Trophoblast cell (in vitro differentiated cells and primary cell): Measurements from ENCODE around the gene RGS1.

Experiments used
- DNase-seq, 2 donors: peaks; one replicate each; pipeline ENCODE4 v3.0.0-alpha.2; 2016
- H2AFZ ChIP-seq: 2 replicates; pipeline ENCODE4 v1.6.1; 2013; ENCODE audit warnings: low read length, moderate library complexity, mild to moderate bottlenecking; ENCODE audit not compliant: insufficient read depth, poor library complexity
- H2AK5ac ChIP-seq: 2 replicates; pipeline ENCODE4 v1.6.1; 2013; ENCODE audit warnings: mild to moderate bottlenecking, low read length
- H2BK120ac ChIP-seq: 2 replicates; pipeline ENCODE4 v1.6.1; 2013; ENCODE audit warnings: low read length, mild to moderate bottlenecking, moderate library complexity; ENCODE audit not compliant: insufficient read depth, poor library complexity
- H2BK12ac ChIP-seq: 2 replicates; pipeline ENCODE4 v1.6.1; 2013; ENCODE audit warnings: mild to moderate bottlenecking, low read length, moderate library complexity
- H2BK5ac ChIP-seq: 2 replicates; pipeline ENCODE4 v1.6.1; 2013; ENCODE audit warnings: low read length, low read depth, moderate library complexity, mild to moderate bottlenecking; ENCODE audit not compliant: poor library complexity
- H3K14ac ChIP-seq: 2 replicates; pipeline ENCODE4 v1.6.1; 2013; ENCODE audit warnings: mild to moderate bottlenecking, low read length
- H3K18ac ChIP-seq: 2 replicates; pipeline ENCODE4 v1.6.1; 2013; ENCODE audit warnings: mild to moderate bottlenecking, low read length
- H3K23ac ChIP-seq: 2 replicates; pipeline ENCODE4 v1.6.1; 2013; ENCODE audit warnings: low read length
- H3K27ac ChIP-seq: 2 replicates; pipeline ENCODE4 v1.5.1; 2013; ENCODE audit warnings: low read depth, mild to moderate bottlenecking, inconsistent platforms, low read length, moderate library complexity
- H3K27me3 ChIP-seq: 2 replicates; pipeline ENCODE4 v1.6.1; 2013; ENCODE audit warnings: inconsistent platforms, mild to moderate bottlenecking, low read length, moderate library complexity; ENCODE audit not compliant: insufficient read depth
- H3K36me3 ChIP-seq, 2 experiments: 1 replicate in 1 of 2; 2 replicates in 1 of 2; pipeline ENCODE4 v1.6.1; 2013; ENCODE audit warnings: low read length in 2 of 2, mild to moderate bottlenecking in 2 of 2, moderate library complexity in 1 of 2; ENCODE audit not compliant: insufficient read depth in 2 of 2, control insufficient read depth in 1 of 2
- H3K4ac ChIP-seq: 2 replicates; pipeline ENCODE4 v1.6.1; 2013; ENCODE audit warnings: low read depth, mild to moderate bottlenecking, low read length, moderate library complexity
- H3K4me1 ChIP-seq, 2 experiments: 1 replicate in 1 of 2; 2 replicates in 1 of 2; pipeline ENCODE4 v1.6.1; 2013; ENCODE audit warnings: low read length in 2 of 2, mild to moderate bottlenecking in 2 of 2, moderate library complexity in 1 of 2; ENCODE audit not compliant: insufficient read depth in 2 of 2, control insufficient read depth in 1 of 2
- H3K4me2 ChIP-seq: 2 replicates; pipeline ENCODE4 v1.6.1; 2013; ENCODE audit warnings: inconsistent platforms, mild to moderate bottlenecking, low read length, moderate library complexity
- H3K4me3 ChIP-seq: 2 replicates; pipeline ENCODE4 v1.5.1; 2013; ENCODE audit warnings: mild to moderate bottlenecking, low read depth, low read length, inconsistent platforms
- H3K79me1 ChIP-seq: one replicate; pipeline ENCODE4 v1.6.1; 2013; ENCODE audit warnings: low read length
- H3K79me2 ChIP-seq: 2 replicates; pipeline ENCODE4 v1.6.1; 2013; ENCODE audit warnings: low read length, mild to moderate bottlenecking; ENCODE audit not compliant: control insufficient read depth, insufficient read depth, poor library complexity
- H3K9ac ChIP-seq: 2 replicates; pipeline ENCODE4 v1.6.1; 2013; ENCODE audit warnings: mild to moderate bottlenecking, low read length
- H3K9me3 ChIP-seq: 2 replicates; pipeline ENCODE4 v1.6.1; 2013; ENCODE audit warnings: low read depth, mild to moderate bottlenecking, control low read depth, inconsistent platforms, low read length; ENCODE audit not compliant: insufficient read depth
- H4K12ac ChIP-seq: 2 replicates; pipeline ENCODE4 v1.6.1; 2013; ENCODE audit warnings: low read depth, mild to moderate bottlenecking, low read length, moderate library complexity
- H4K8ac ChIP-seq: 2 replicates; pipeline ENCODE4 v1.6.1; 2013; ENCODE audit warnings: low read depth, mild to moderate bottlenecking, low read length, moderate library complexity
- H4K91ac ChIP-seq: one replicate; pipeline ENCODE4 v1.6.1; 2013; ENCODE audit warnings: low read depth, mild to moderate bottlenecking, low read length, moderate library complexity
- WGBS: extraction: QIAGEN DNeasy Blood & Tissue Kit; methylation state at CpG from one replicate; pipeline ENCODE4 v1.1.7; 2013; ENCODE audit warnings: missing lambda C conversion rate; ENCODE audit not compliant: insufficient read length, insufficient coverage; ENCODE audit errors: extremely low coverage; 5-methylcytosine and 5-hydroxymethylcytosine counted together

Gene RGS1

DNA sequence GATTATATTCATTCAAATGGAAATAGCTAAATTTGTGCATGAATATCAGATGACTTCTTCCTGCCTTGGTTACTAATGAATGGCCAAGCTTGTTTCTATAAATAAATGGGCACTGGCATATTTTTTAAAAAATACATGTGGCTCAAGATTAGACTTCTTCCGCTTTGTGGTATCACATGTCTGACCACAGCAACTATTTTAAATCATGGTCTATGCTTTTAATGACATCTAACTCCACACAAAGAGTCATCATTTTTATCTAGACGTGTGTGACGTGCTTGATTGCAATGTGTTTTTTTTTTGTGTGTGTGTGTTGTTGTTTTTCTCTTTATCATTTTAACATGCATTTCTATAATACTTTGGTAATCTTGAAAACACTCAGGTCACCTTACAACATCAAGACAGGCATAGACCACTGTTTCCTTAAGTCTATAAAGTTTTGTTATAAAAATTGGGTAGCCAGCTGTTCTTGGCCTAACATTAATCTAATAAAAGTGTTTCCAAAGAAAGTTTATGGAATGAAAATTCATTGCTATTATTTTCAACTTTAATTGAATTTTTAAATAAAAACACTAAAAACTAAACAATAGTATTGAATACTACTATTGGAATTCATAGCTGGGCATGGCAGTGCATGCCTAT lies 29.5 kb downstream of the RGS1 start:
- Histone ChIP-seq H3K79me1 (no peaks in the 10 kb centered on the region), H3K36me3 (no peaks in the 10 kb centered on the region), H3K4me1 (no peaks in the 10 kb centered on the region), H2AK5ac (no peak overlapping the region), H3K27me3 (no peaks in the 10 kb centered on the region), H4K12ac (no peak overlapping the region), H3K9me3 (no peaks in the 10 kb centered on the region), H2AFZ (no peak overlapping the region), H3K23ac (no peak overlapping the region), H3K4me3 (no peak overlapping the region), H3K27ac (no peak overlapping the region), H3K4me2 (no peak overlapping the region), H4K91ac (no peak overlapping the region), H3K14ac (no peak overlapping the region), H2BK120ac (no peak overlapping the region), H3K18ac (no peak overlapping the region), H4K8ac (no peak overlapping the region), H3K9ac (no peak overlapping the region), H2BK5ac (no peak overlapping the region), H3K4ac (no peak overlapping the region), H2BK12ac (no peak overlapping the region), H3K79me2 (no peaks in the 10 kb centered on the region)
- WGBS, result no CpG with 5 or more reads among the region's 3 CpGs
- DNase-seq, result no peak

DNA sequence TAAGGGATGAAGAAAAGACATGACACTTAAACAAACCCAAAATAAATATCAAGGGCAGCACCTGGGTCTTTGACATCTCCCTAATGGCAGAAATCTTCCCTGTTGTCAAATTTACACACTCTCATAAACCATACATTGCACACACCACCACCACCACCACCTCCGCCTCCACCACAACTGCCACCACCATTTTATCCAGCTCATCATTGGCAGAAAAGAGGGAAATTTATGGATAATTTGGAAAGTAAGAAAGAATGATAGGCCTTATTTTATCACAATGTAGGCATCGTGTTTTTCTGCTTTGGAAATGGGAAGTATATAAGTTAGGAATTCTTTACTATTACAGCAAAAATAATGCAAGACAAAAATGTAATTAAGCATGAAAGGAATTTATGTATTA lies 33.1 kb downstream of the RGS1 start:
- Histone ChIP-seq H2BK120ac (no peak overlapping the region), H2BK5ac (no peak overlapping the region), H3K4me1 (no peaks in the 10 kb centered on the region), H4K8ac (no peak overlapping the region), H3K18ac (no peak overlapping the region), H4K91ac (no peak overlapping the region), H3K4me3 (no peak overlapping the region), H3K36me3 (no peaks in the 10 kb centered on the region), H2BK12ac (no peak overlapping the region), H2AK5ac (no peak overlapping the region), H3K4me2 (no peak overlapping the region), H4K12ac (no peak overlapping the region), H3K27ac (no peak overlapping the region), H2AFZ (no peak overlapping the region), H3K23ac (no peak overlapping the region), H3K27me3 (no peaks in the 10 kb centered on the region), H3K79me2 (no peaks in the 10 kb centered on the region), H3K4ac (no peak overlapping the region), H3K9ac (no peak overlapping the region), H3K79me1 (no peaks in the 10 kb centered on the region), H3K9me3 (no peaks in the 10 kb centered on the region), H3K14ac (no peak overlapping the region)
- DNase-seq, result no peak
- no CpG with 5 or more reads among the region's 2 CpGs for WGBS

DNA sequence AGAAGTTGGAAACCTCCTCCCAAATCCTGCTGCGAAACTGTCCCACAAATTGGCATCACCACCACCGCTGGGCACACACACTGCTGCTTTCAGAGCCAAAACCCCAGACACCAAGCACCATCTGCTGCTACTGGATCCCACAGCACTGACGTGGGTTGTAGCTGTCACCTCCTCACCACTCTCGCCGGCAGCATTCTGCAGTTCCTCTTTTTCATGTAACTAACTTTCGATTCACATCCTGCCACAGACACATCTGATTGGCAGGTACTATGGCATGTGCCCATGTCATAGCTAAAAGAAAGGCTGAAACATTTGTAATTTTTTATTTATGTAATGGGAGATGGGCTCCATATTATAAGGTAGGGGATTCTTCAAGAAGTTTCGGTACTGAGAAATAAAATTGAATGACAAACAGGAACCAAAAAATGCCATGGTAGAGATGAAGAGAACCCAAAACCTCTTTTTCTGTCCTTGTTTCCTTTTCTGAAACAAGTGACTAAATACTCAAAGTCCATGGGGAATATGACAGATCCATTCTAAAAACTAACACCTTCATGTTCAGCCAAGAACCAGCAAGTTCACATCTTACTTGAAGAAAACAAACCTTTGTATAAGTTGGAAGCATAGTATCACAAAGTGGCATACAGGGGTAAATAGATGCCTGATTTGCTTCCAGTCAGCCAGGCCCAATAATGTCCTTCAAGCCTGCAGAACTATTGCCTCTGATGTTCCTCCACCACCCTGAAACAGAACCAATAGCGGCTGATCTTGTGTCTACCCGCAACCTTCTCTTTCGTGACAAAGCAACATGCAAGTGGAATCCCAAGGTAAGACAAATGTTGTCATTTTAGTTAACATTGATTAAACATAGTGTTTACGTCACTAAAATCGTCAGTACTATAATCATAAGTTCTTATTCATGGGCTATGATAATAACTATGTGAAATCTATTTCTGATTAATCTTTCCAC lies 33.8 kb downstream of the RGS1 start:
- no CpG with 5 or more reads among the region's 12 CpGs for WGBS
- Histone ChIP-seq H2BK5ac (no peak overlapping the region), H2AK5ac (no peak overlapping the region), H3K4ac (no peak overlapping the region), H4K8ac (no peak overlapping the region), H2BK120ac (no peak overlapping the region), H4K12ac (no peak overlapping the region), H3K4me1 (no peaks in the 10 kb centered on the region), H2AFZ (no peak overlapping the region), H3K79me1 (no peaks in the 10 kb centered on the region), H3K4me3 (no peak overlapping the region), H4K91ac (no peak overlapping the region), H3K27ac (no peak overlapping the region), H2BK12ac (no peak overlapping the region), H3K27me3 (no peaks in the 10 kb centered on the region), H3K9me3 (no peaks in the 10 kb centered on the region), H3K14ac (no peak overlapping the region), H3K23ac (no peak overlapping the region), H3K18ac (no peak overlapping the region), H3K79me2 (no peaks in the 10 kb centered on the region), H3K36me3 (no peaks in the 10 kb centered on the region), H3K9ac (peak overlapping the region; percentile 12), H3K4me2 (no peak overlapping the region)
- peak in 1 of 2 donors; percentile 16 for DNase-seq

DNA sequence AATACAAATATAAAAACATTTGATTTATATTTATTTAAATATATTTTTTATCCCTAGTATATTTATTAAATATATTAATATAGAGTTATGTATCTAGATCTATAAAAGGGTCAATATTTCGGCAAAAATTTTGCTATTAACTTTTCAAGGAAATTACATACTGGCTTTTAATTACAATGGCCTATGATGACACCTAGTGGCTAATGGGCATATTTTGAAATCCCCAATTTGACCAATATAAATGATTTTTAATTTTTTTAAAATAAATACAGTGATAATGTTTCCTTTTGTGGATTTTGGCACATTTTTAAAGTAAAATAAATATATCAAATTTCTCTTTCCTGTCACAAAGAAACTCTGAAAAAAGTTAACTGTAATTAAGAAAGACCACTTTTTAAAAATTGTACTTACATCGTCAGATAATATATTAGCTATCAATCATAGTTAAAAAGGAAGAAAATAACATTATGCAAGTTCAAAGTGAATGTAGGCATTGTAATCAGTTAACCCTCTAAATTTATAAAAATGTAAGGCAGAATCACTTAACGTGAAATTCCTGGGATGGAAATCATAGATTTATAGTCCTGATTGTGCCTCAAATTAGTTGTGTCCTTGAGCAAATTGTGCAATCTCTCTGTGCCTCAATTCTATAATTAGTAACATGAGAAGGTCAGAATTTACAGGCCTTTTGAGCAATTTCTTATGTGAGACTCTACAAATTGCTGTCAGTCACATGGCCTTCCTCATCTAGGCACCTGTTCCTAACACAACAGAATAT lies 34.7 kb downstream of the RGS1 start:
- no peak overlapping the region for H2BK120ac ChIP-seq
- H3K4me3 ChIP-seq, result no peak overlapping the region
- H3K79me1 ChIP-seq, result no peaks in the 10 kb centered on the region
- H2BK12ac ChIP-seq, result no peak overlapping the region
- no peak overlapping the region for H3K4me2 ChIP-seq
- H3K4ac ChIP-seq, result no peak overlapping the region
- no peak overlapping the region for H3K14ac ChIP-seq
- no peak overlapping the region for H2AK5ac ChIP-seq
- no peaks in the 10 kb centered on the region for H3K27me3 ChIP-seq
- WGBS, result no CpG with 5 or more reads among the region's 3 CpGs
- no peaks in the 10 kb centered on the region for H3K79me2 ChIP-seq
- no peak overlapping the region for H3K9ac ChIP-seq
- no peak overlapping the region for H3K23ac ChIP-seq
- no peak overlapping the region for H2BK5ac ChIP-seq
- H4K8ac ChIP-seq, result no peak overlapping the region
- H4K12ac ChIP-seq, result no peak overlapping the region
- no peak overlapping the region for H2AFZ ChIP-seq
- H3K9me3 ChIP-seq, result no peaks in the 10 kb centered on the region
- no peak overlapping the region for H4K91ac ChIP-seq
- H3K18ac ChIP-seq, result no peak overlapping the region
- no peak overlapping the region for H3K27ac ChIP-seq
- DNase-seq, result peak in 1 of 2 donors; percentile 57
- H3K4me1 ChIP-seq, result no peaks in the 10 kb centered on the region
- no peaks in the 10 kb centered on the region for H3K36me3 ChIP-seq
